ENCODE data around the gene TNS1.
"Not testable (repeated sequence)": the region's sequence is repeated elsewhere in the genome, so short reads cannot be mapped to it uniquely, and the experiment has no call there.

The TNS1 gene

GRCh38 chr2:217810260-217810659, 192.5 kb downstream of the TNS1 start:
- no peak overlapping the region for H3K4me2 ChIP-seq (ENCODE audit: low read depth, low read length)
- no peak overlapping the region for H3K27ac ChIP-seq (ENCODE audit: low read length)
- no peaks in the 10 kb centered on the region for H3F3A ChIP-seq (ENCODE audit: insufficient read depth, low read length)
- H2AFZ ChIP-seq (ENCODE audit: low read length) = no peak overlapping the region
- no peaks in the 10 kb centered on the region for H3K36me3 ChIP-seq (replicated peaks; ENCODE audit: insufficient read depth, low read length)
- no peaks in the 10 kb centered on the region for H3K9me3 ChIP-seq (replicated peaks; ENCODE audit: insufficient read depth, low read length)
- H3K4me1 ChIP-seq (ENCODE audit: low read length) = no peaks in the 10 kb centered on the region
- H4K20me1 ChIP-seq (ENCODE audit: insufficient read depth, low read length) = no peaks in the 10 kb centered on the region
- H3K79me2 ChIP-seq (ENCODE audit: low read length) = no peaks in the 10 kb centered on the region
- no peak overlapping the region for H3K9ac ChIP-seq (ENCODE audit: low read length)
- no peaks in the 10 kb centered on the region for H3K27me3 ChIP-seq (replicated peaks; ENCODE audit: insufficient read depth, low read length)
- no peaks in the 10 kb centered on the region for H3K9me2 ChIP-seq (replicated peaks; ENCODE audit: insufficient read depth, low read length)
- TF ChIP-seq EZH2phosphoT487 (IDR thresholded peaks at IDR 0.05; ENCODE audit: low read length) (no peak), CTCF (IDR thresholded peaks at IDR 0.05; ENCODE audit: low read length) (no peak), EZH2 (optimal IDR thresholded peaks at IDR 0.05; ENCODE audit: low read depth, low read length) (no peak)
- DNase-seq = no peak
- no peak overlapping the region for H3K4me3 ChIP-seq (ENCODE audit: low read length)

GRCh38 chr2:217809736-217810135, 193.1 kb downstream of the TNS1 start:
- Histone ChIP-seq H3K27ac (ENCODE audit: low read length) (no peak overlapping the region), H3K9ac (ENCODE audit: low read length) (no peak overlapping the region), H2AFZ (ENCODE audit: low read length) (no peak overlapping the region), H3K4me2 (ENCODE audit: low read depth, low read length) (no peak overlapping the region), H3K9me3 (replicated peaks; ENCODE audit: insufficient read depth, low read length) (no peaks in the 10 kb centered on the region), H3K4me3 (ENCODE audit: low read length) (no peak overlapping the region), H4K20me1 (ENCODE audit: insufficient read depth, low read length) (no peaks in the 10 kb centered on the region), H3K4me1 (ENCODE audit: low read length) (no peaks in the 10 kb centered on the region), H3K27me3 (replicated peaks; ENCODE audit: insufficient read depth, low read length) (no peaks in the 10 kb centered on the region), H3K79me2 (ENCODE audit: low read length) (no peaks in the 10 kb centered on the region), H3K9me2 (replicated peaks; ENCODE audit: insufficient read depth, low read length) (no peaks in the 10 kb centered on the region), H3K36me3 (replicated peaks; ENCODE audit: insufficient read depth, low read length) (no peaks in the 10 kb centered on the region), H3F3A (ENCODE audit: insufficient read depth, low read length) (no peaks in the 10 kb centered on the region)
- TF ChIP-seq EZH2phosphoT487 (IDR thresholded peaks at IDR 0.05; ENCODE audit: low read length) (no peak), EZH2 (optimal IDR thresholded peaks at IDR 0.05; ENCODE audit: low read depth, low read length) (no peak), CTCF (IDR thresholded peaks at IDR 0.05; ENCODE audit: low read length) (no peak)
- DNase-seq = no peak

GRCh38 chr2:217808967-217809366, 193.8 kb downstream of the TNS1 start:
- not testable (repeated sequence) for H3K4me3 ChIP-seq (ENCODE audit: low read length); H3K9ac ChIP-seq (ENCODE audit: low read length); H3K27ac ChIP-seq (ENCODE audit: low read length); H3K36me3 ChIP-seq (replicated peaks; ENCODE audit: insufficient read depth, low read length); DNase-seq; H3K27me3 ChIP-seq (replicated peaks; ENCODE audit: insufficient read depth, low read length); H3K9me2 ChIP-seq (replicated peaks; ENCODE audit: insufficient read depth, low read length); H3K4me2 ChIP-seq (ENCODE audit: low read depth, low read length); H3K79me2 ChIP-seq (ENCODE audit: low read length); H2AFZ ChIP-seq (ENCODE audit: low read length); H3K9me3 ChIP-seq (replicated peaks; ENCODE audit: insufficient read depth, low read length); H3K4me1 ChIP-seq (ENCODE audit: low read length); H3F3A ChIP-seq (ENCODE audit: insufficient read depth, low read length); H4K20me1 ChIP-seq (ENCODE audit: insufficient read depth, low read length)

- TF ChIP-seq EZH2 (optimal IDR thresholded peaks at IDR 0.05; ENCODE audit: low read depth, low read length) (no peak), CTCF (IDR thresholded peaks at IDR 0.05; ENCODE audit: low read length) (no peak), EZH2phosphoT487 (IDR thresholded peaks at IDR 0.05; ENCODE audit: low read length) (no peak)
- H3K36me3 ChIP-seq (replicated peaks; ENCODE audit: insufficient read depth, low read length) = no peaks in the 10 kb centered on the region
- no peak overlapping the region for H3K9ac ChIP-seq (ENCODE audit: low read length)
Measured at GRCh38 chr2:217808326-217808725, 194.5 kb downstream of the TNS1 start.

More at GRCh38 chr2:217808326-217808725, 194.5 kb downstream of the TNS1 start:
- Histone ChIP-seq H3K4me2 (ENCODE audit: low read depth, low read length) (no peak overlapping the region), H3F3A (ENCODE audit: insufficient read depth, low read length) (no peaks in the 10 kb centered on the region), H3K27ac (ENCODE audit: low read length) (no peak overlapping the region), H3K9me2 (replicated peaks; ENCODE audit: insufficient read depth, low read length) (no peaks in the 10 kb centered on the region), H3K27me3 (replicated peaks; ENCODE audit: insufficient read depth, low read length) (no peaks in the 10 kb centered on the region), H4K20me1 (ENCODE audit: insufficient read depth, low read length) (no peaks in the 10 kb centered on the region), H3K9me3 (replicated peaks; ENCODE audit: insufficient read depth, low read length) (no peaks in the 10 kb centered on the region), H3K4me1 (ENCODE audit: low read length) (no peaks in the 10 kb centered on the region), H2AFZ (ENCODE audit: low read length) (no peak overlapping the region), H3K79me2 (ENCODE audit: low read length) (no peaks in the 10 kb centered on the region), H3K4me3 (ENCODE audit: low read length) (no peak overlapping the region)
- DNase-seq = no peak

All from MM.1S (cell line).